Endothelial cell of umbilical vein (primary cell): Measurements from ENCODE around the gene DSCAML1. TPM values are rescaled to one million over a fixed set of nuclear protein-coding genes. Genes with fewer than 3 reads are reported as not detected.

Source experiments
- BruUV-seq: library from RNA; stranded (reverse); fragments of 400-500 nt; replicated peaks from 2 replicates; lab custom pipeline; 2021; lab: Mats Ljungman, UMichigan
- CTCF ChIA-PET: fragments of 300-600, 350-600 bp; sonication (Branson Sonifier 250); formaldehyde crosslinking; loops from one replicate; lab custom pipeline; 2021; ENCODE audit warnings: antibody characterized with exemption, inconsistent platforms; lab: Charles Lee
- POLR2A ChIA-PET: fragments of 300-600, 350-600 bp; sonication (Branson Sonifier 250); formaldehyde crosslinking; loops from one replicate; lab custom pipeline; 2021; ENCODE audit warnings: antibody characterized with exemption, inconsistent platforms; lab: Charles Lee
- DNase-seq: peaks from one replicate; pipeline ENCODE4 v3.0.0-alpha.2; 2011; ENCODE audit warnings: low read depth, low spot score
- FAIRE-seq: peaks from 2 replicates; lab custom pipeline; 2011; peaks lifted over from hg19 to GRCh38; lab: Jason Lieb, UNC
- H2AFZ ChIP-seq: 2 replicates; pipeline ENCODE4 v1.6.0; 2012; ENCODE audit warnings: low read depth, low read length, control low read depth, inconsistent platforms
- H3K27ac ChIP-seq: 2 replicates; pipeline ENCODE4 v1.5.1; 2011; ENCODE audit warnings: low read depth, mild to moderate bottlenecking, control low read depth, low read length, moderate library complexity; ENCODE audit not compliant: insufficient read depth
- H3K27me3 ChIP-seq, 2 experiments: 2 replicates each; pipeline versions ENCODE4 v1.6.0 to v1.6.1; 2011; ENCODE audit warnings: low read length in 2 of 2, mixed read lengths in 1 of 2; ENCODE audit not compliant: control insufficient read depth in 2 of 2, insufficient read depth in 2 of 2
- H3K36me3 ChIP-seq, 2 experiments: 2 replicates in 1 of 2; 3 replicates in 1 of 2; pipeline ENCODE4 v1.5.1; 2011; ENCODE audit warnings: low read length in 2 of 2, mild to moderate bottlenecking in 1 of 2, moderate library complexity in 1 of 2; ENCODE audit not compliant: control insufficient read depth in 2 of 2, insufficient read depth in 2 of 2; ENCODE audit errors: extremely low read depth in 1 of 2
- H3K4me1 ChIP-seq: 3 replicates; pipeline ENCODE4 v1.5.1; 2011; ENCODE audit warnings: mild to moderate bottlenecking, low read length; ENCODE audit not compliant: control insufficient read depth, insufficient read depth; ENCODE audit errors: extremely low read depth
- H3K4me2 ChIP-seq: 2 replicates; pipeline ENCODE4 v1.6.1; 2011; ENCODE audit warnings: low read length, control low read depth, mixed read lengths; ENCODE audit not compliant: insufficient read depth
- H3K4me3 ChIP-seq, 3 experiments: fragments of 200-600 bp in 1 of 3; sonication (generic), shearing (Covaris generic) in 1 of 3; replicated peaks in 1 of 3; 2 replicates each; pipeline ENCODE4 v1.5.1; 2011 to 2016; ENCODE audit warnings: control low read depth in 3 of 3, low read length in 3 of 3, mild to moderate bottlenecking in 2 of 3, inconsistent platforms in 1 of 3, low read depth in 1 of 3, moderate library complexity in 1 of 3; ENCODE audit not compliant: insufficient read depth in 1 of 3
- H3K79me2 ChIP-seq: 2 replicates; pipeline ENCODE4 v1.6.0; 2012; ENCODE audit warnings: low read length, inconsistent platforms; ENCODE audit not compliant: control insufficient read depth, insufficient read depth
- H3K9ac ChIP-seq: replicated peaks from 2 replicates; pipeline ENCODE3; 2011; ENCODE audit warnings: low read length, control low read depth; ENCODE audit not compliant: insufficient read depth; ENCODE audit errors: extremely low read depth
- H3K9me1 ChIP-seq: replicated peaks from 3 replicates; pipeline ENCODE4 v1.6.0; 2011; ENCODE audit warnings: mild to moderate bottlenecking, low read length; ENCODE audit not compliant: control insufficient read depth, insufficient read depth; ENCODE audit errors: extremely low read depth
- H3K9me3 ChIP-seq: replicated peaks from 2 replicates; pipeline ENCODE4 v1.5.1; 2012; ENCODE audit warnings: low read length, inconsistent platforms; ENCODE audit not compliant: control insufficient read depth, insufficient read depth
- H4K20me1 ChIP-seq: replicated peaks from 2 replicates; pipeline ENCODE3; 2011; ENCODE audit warnings: mild to moderate bottlenecking, low read length; ENCODE audit not compliant: control insufficient read depth, insufficient read depth; ENCODE audit errors: extremely low read depth
- CTCF ChIP-seq, 2 donors: IDR thresholded peaks; 1 replicate in 1 of 2; 2 replicates in 1 of 2; pipeline ENCODE4 v1.5.1; 2011; ENCODE audit warnings: low read length in 2 of 2, mild to moderate bottlenecking in 2 of 2, moderate library complexity in 2 of 2, control low read depth in 1 of 2, inconsistent platforms in 1 of 2, low read depth in 1 of 2; ENCODE audit not compliant: insufficient read depth in 1 of 2; ENCODE audit errors: extremely low read depth in 1 of 2
- EZH2 ChIP-seq: IDR thresholded peaks from 2 replicates; pipeline ENCODE4 v1.6.1; 2012; ENCODE audit warnings: borderline replicate concordance, low read depth, mild to moderate bottlenecking, moderate library complexity, low read length, inconsistent platforms; ENCODE audit not compliant: severe bottlenecking
- FOS ChIP-seq: IDR thresholded peaks from 2 replicates; pipeline ENCODE4 v1.6.1; 2011; ENCODE audit warnings: mild to moderate bottlenecking, low read length, moderate library complexity, borderline replicate concordance; ENCODE audit not compliant: insufficient read depth
- GATA2 ChIP-seq: IDR thresholded peaks from 2 replicates; pipeline ENCODE4 v1.7.0; 2011; ENCODE audit warnings: low read depth, mild to moderate bottlenecking, moderate library complexity, mixed read lengths, low read length; ENCODE audit not compliant: insufficient read length, insufficient read depth
- JUN ChIP-seq: IDR thresholded peaks from 2 replicates; pipeline ENCODE4 v1.6.1; 2011; ENCODE audit warnings: borderline replicate concordance, low read depth; ENCODE audit not compliant: insufficient read length, insufficient read depth
- MAX ChIP-seq: IDR thresholded peaks from 2 replicates; pipeline ENCODE4 v1.6.1; 2011; ENCODE audit not compliant: insufficient read depth, insufficient read length
- MYC ChIP-seq: IDR thresholded peaks from one replicate; pipeline ENCODE4 v1.6.1; 2011; ENCODE audit warnings: mild to moderate bottlenecking, low read depth, low read length
- POLR2A ChIP-seq: IDR thresholded peaks from 2 replicates; pipeline ENCODE4 v1.6.1; 2012; ENCODE audit warnings: low read depth, mild to moderate bottlenecking, control low read depth, low read length
- POLR2AphosphoS5 ChIP-seq: IDR thresholded peaks from 2 replicates; pipeline ENCODE4 v1.6.1; 2012; ENCODE audit warnings: low read depth, mild to moderate bottlenecking, control low read depth, low read length, moderate library complexity; ENCODE audit not compliant: insufficient read depth
- dilution Hi-C: fragments of 300-500 bp; cut with MboI; formaldehyde crosslinking; loops from one replicate; pipeline ENCODE4 v1.15.0; 2019; ENCODE audit warnings: low sequenced_read_pairs; ENCODE audit not compliant: extremely low pct_ligation_motif_present
- intact Hi-C: fragments of 100-400 bp; cut with micrococcal nuclease; formaldehyde crosslinking; loops from one replicate; pipeline ENCODE4 v1.10.0; 2022
- polyA plus RNA-seq, 4 experiments: library from polyadenylated mRNA; depleted of rRNA in 3 of 4; stranded (reverse) in 3 of 4; unstranded in 1 of 4; fragments of >200 nt; gene quantifications; 2 replicates each; pipeline versions ENCODE4 v1.2.1 to v1.2.3, GENCODE V29; 2011 to 2012; ENCODE audit warnings: missing spikeins in 1 of 4
- total RNA-seq: library from RNA; stranded (reverse); gene quantifications from 2 replicates; pipeline ENCODE4 v1.2.3, GENCODE V29; 2021

Gene DSCAML1
- total and polyA plus RNA-seq, 2 donors (not counting 3 experiments of a cell fraction or from before 2014, with no cell fraction given) = not detected

GRCh38 chr11:117744471-117745150 is 52.4 kb downstream of the DSCAML1 start:
- no peak overlapping the region for H3K4me2 ChIP-seq
- H3K79me2 ChIP-seq = no peaks in the 10 kb centered on the region
- no peak overlapping the region for H2AFZ ChIP-seq
- no peak overlapping the region for H3K27ac ChIP-seq
- FAIRE-seq (no peak), DNase-seq (no peak)
- H4K20me1 ChIP-seq = no peaks in the 10 kb centered on the region
- no peaks in the 10 kb centered on the region for H3K4me1 ChIP-seq
- CTCF ChIA-PET = interaction anchor here (1.0 kb wide), 1 partner anchor 186 kb away, joined by 3 read pairs; no protein-coding TSS in a partner anchor
- H3K4me3 ChIP-seq = no peak overlapping the region
- POLR2A ChIA-PET = no interaction called here
- H3K36me3 ChIP-seq = no peaks in the 10 kb centered on the region
- no TSS peak for BruUV-seq
- H3K9me3 ChIP-seq = no peaks in the 10 kb centered on the region
- dilution Hi-C loops (no loop called here), intact Hi-C loops (no loop called here)
- H3K27me3 ChIP-seq = no peaks in the 10 kb centered on the region
- H3K9ac ChIP-seq = no peak overlapping the region
- no peaks in the 10 kb centered on the region for H3K9me1 ChIP-seq
- TF ChIP-seq CTCF (IDR thresholded peaks at IDR 0.05; ENCODE audit: extremely low read depth in 1 of 2, insufficient read depth in 1 of 2, low read depth in 1 of 2, low read length in 2 of 2) (no peak), GATA2 (no peak), POLR2A (no peak), EZH2 (no peak), FOS (no peak), MYC (no peak), JUN (no peak), MAX (no peak), POLR2AphosphoS5 (no peak)
